GM12875 (cell line): ENCODE data around the gene DOCK4.

Experiments used
- H3K4me3 ChIP-seq: one replicate; pipeline ENCODE4 v1.5.1; 2011; ENCODE audit warnings: low read depth, low read length, control low read depth
- TF ChIP-seq, protein P1 (sequence below): IDR thresholded peaks from 2 replicates; pipeline ENCODE4 v1.5.1; 2011; ENCODE audit warnings: low read depth, mild to moderate bottlenecking, control low read depth, inconsistent platforms, low read length, moderate library complexity, borderline replicate concordance; ENCODE audit not compliant: insufficient read depth

DOCK4 gene

GRCh38 chr7:111783854-111784253, 422.3 kb downstream of the DOCK4 start:
- H3K4me3 ChIP-seq = no peak overlapping the region
- TF ChIP-seq, protein P1, sequence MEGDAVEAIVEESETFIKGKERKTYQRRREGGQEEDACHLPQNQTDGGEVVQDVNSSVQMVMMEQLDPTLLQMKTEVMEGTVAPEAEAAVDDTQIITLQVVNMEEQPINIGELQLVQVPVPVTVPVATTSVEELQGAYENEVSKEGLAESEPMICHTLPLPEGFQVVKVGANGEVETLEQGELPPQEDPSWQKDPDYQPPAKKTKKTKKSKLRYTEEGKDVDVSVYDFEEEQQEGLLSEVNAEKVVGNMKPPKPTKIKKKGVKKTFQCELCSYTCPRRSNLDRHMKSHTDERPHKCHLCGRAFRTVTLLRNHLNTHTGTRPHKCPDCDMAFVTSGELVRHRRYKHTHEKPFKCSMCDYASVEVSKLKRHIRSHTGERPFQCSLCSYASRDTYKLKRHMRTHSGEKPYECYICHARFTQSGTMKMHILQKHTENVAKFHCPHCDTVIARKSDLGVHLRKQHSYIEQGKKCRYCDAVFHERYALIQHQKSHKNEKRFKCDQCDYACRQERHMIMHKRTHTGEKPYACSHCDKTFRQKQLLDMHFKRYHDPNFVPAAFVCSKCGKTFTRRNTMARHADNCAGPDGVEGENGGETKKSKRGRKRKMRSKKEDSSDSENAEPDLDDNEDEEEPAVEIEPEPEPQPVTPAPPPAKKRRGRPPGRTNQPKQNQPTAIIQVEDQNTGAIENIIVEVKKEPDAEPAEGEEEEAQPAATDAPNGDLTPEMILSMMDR = no peak

DNA sequence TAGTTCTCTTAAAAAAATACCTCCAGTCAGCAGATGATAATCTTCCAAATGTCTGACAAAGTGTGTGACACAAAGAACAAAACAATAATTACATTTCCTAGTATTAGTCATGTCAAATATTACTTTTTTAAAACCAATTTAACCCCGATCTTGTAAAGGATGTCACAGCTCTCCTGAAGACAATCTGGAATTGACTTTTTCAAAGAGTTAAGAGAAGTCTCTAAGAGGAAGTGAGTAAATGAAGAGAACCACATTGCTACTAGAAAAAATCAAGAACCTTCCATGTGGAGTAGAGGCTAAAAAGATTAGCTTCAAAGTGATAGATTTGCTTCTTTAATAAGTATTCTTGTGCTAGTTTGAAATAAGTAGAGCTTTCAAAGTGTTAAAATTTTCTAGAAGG, 425.7 kb downstream of the DOCK4 start:
- H3K4me3 ChIP-seq = no peak overlapping the region
- TF ChIP-seq, protein P1 = no peak

DNA sequence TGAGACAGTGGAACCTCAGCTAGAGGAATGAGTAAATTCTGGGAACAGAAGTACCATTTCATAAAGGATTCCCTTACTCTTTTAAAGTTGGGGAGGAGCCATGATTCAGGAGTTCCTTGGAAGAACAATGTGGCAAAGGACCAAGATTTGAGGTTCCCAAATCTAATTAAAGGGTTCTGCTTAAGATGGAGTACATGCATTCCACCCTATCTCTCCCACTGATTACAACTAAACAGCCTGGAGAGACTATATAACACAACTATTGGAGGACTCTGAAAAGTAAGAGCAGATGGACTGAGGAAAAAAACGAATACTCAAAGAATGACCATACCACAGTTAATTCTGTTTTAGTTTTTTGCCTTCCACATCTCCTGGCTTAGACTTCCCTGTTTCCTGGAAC, 431.0 kb downstream of the DOCK4 start:
- TF ChIP-seq, protein P1 = no peak

GRCh38 chr7:111772716-111773115, 433.5 kb downstream of the DOCK4 start:
- TF ChIP-seq, protein P1 = no peak
- no peak overlapping the region for H3K4me3 ChIP-seq

More for the DNA sequence above, 431.0 kb downstream of the DOCK4 start:
- H3K4me3 ChIP-seq = no peak overlapping the region

GRCh38 chr7:111771638-111772037, 434.6 kb downstream of the DOCK4 start:
- TF ChIP-seq, protein P1 = no peak
- no peak overlapping the region for H3K4me3 ChIP-seq

- H3K4me3 ChIP-seq = no peak overlapping the region
- TF ChIP-seq, protein P1 = no peak
Measured at GRCh38 chr7:111770116-111770515, 436.1 kb downstream of the DOCK4 start.

DNA sequence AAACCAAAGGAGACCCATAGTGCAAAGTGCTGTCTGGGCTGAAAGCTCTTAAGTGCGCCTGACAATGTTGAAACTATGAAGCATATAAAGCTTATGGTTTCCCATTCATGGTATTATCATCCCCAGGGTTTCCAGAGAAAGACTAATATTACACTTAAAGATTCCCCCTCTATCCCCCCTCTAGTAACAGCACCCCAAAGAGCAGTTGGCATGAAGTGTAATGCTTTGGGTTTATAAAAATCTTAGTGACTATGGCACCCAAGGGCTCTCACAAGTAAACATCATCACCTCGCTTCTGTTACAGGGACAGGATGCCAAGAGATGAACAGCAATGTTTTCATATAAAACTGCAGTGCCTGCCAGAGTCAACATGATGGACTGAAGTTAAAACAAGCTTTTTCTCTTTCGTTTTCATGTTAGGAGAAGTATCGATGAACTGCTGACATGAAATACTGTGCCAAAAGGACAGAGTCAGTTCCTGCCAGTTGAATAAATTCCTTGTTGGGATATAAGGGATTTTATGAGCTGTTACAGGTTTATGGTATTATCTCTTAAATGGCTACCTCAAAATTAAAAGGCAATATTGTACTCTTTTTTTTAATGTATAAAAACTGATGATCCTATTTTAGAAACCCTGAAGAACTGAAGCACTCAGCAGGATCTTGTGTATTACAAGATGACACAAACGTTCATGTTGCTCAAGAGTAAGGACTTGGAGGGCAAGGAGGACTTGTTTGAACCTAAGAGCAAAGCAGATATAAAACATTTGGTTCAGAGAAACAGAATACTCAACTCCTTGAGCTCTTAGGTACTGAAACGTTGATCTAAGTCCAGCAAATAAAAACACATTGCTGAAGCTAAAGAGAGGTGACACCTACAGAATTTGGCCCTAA, 440.2 kb downstream of the DOCK4 start:
- TF ChIP-seq, protein P1 = no peak
- H3K4me3 ChIP-seq = no peak overlapping the region
